HG03378 (cell line): ENCODE data around the gene RFC2.

Source experiments
- ATAC-seq: cut with Tn5 transposase; IDR thresholded peaks from one replicate; pipeline ENCODE4 v1.9.1; 2021; ENCODE audit warnings: mild to moderate bottlenecking, moderate library complexity; ENCODE audit not compliant: unreplicated experiment

The RFC2 gene

DNA sequence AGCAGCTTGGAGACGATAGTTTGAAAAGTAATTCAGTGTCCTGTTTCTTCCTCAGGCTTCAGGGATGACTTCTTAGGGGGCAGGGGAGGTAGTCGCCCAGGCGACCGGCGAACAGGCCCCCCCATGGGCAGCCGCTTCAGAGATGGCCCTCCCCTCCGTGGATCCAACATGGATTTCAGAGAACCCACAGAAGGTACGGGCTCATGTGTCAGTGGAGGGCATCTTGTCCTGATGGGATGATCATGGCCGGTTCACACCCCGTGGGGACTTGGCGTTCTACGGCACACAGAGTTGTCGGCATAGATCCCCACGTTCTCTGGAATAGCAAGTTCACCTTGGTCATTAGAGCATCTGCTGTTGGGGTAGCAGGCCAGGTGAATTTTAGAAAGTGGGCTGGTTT lies 59.5 kb downstream of the RFC2 start:
- ATAC-seq: no peak

DNA sequence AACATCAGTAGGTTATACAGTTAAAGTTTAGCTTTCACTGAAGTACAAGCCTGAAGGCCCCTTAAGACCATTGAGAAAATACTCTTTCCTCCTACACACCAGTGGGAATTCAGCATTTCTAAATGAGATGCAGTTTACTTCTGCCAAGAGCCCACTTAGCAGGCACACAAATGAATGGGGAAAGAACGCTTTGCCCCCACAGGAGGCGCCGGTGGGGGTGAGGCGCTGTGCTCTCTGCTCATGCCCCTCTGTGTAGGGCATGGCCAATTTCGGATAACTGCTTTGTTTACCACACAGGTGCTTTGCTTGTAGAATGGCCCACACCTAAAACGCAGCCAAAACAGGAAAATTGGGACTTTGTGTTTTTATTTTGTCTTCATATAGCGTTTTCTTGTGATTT lies 60.3 kb downstream of the RFC2 start:
- no peak for ATAC-seq

DNA sequence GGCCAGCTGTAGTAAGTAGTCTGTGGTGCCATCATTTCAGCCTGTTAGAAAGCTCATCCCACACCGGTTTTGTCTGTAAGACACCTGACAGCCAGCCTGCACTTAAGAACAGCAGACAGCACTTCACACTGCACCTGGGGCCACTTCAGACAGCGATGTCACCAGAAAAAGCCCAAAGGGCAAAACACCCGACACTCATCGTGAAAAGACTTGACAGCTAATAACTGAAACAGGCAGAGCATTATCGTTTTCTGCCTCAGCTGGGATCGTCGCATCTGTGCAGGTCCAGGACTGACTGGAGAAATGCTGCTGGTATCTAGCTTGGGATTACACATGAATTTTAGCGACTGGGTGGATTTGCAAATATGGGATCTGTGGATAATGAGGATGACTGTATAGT lies 61.1 kb downstream of the RFC2 start:
- no peak for ATAC-seq

DNA sequence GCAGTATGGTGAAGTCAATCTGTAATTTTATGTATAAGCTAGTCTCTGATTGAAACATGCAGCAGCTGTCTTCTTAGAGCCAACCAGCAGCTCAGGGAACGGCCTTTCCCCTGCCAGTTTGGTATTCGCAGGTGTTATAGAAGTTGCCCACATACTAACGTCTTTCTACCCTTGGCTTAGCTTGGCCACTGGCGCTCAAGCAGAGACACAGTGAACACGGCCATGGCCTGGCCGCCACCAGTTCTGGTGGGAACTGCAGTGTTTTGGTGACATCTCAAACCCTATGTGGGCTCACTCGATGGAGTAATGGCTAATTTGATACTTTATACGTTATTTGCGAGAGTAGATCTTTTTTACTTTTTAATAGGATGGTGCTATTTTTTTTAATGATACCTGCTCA lies 63.0 kb downstream of the RFC2 start:
- ATAC-seq: no peak

DNA sequence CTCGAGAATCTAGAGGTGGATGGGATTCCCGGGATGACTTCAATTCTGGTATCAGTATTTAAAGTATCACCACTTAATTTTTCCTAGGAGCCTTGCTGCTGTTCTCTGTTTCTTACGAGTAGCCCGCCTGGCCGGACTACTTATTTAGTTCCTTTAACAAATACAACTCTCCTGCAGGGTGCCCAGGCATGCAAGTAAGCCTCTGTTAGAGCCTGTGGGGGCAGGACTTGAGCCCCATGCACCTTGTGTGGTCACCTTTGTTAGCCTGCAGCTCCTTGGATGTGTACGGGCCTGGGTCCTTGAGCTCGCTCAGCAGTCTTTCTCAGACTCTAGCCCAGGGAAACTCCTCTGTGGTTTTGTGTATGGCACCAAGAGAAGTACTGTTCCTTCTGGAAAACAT lies 63.9 kb downstream of the RFC2 start:
- ATAC-seq: no peak

DNA sequence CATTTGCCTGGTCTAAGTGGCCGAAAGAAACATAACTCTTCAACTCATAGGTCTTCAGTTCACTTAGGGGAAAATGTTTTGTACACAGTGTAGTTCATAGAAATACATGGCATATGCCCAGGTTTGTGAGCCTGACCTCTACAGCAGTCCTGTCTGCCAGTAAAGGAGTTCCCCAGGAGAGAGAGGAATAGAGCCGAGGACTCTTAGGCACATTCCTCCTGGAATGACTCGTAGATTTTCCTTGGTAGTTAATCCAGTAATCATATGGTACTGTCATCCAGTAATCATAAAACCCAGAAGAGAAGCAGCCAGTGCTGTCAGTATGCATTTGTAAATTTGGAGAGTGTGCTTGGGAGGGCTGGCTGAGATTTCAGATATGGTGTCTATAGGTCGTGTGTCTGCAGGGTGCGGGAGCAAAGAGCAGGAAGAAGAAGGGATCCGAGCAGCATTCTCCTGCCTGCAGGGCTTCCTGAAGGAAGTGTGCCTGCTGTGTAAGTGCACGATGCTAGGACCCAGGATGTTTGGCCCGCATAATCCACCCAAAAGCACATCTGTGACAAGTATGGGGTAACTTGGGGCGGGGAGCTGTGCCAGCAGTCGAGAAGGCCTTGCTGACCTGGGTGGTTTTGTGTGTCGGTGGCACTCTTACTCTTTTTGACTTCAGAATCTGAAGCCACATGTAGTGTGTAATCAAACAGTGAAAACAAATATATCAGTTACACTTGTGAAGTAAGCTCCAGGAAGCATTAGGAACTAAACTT lies 66.1 kb downstream of the RFC2 start:
- ATAC-seq: no peak

DNA sequence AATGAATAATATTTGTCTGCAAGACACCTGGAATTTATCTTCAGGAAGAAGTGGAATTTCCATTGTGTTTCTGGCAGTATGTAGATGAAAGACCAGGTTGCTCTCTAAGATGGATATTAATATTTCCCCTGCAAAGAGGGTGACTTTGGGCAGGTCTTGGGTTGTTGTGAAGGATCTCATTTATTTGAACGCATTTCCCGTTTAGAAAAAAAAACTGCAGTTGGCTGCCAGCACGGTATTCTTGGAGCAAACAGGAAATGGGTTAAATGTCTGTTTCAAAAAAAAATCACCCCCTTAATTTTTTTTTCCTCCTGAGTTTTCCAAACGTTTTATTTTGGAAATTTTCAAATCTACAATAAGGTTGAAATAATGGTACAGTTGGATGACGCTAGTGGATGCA lies 68.6 kb downstream of the RFC2 start:
- no peak for ATAC-seq

DNA sequence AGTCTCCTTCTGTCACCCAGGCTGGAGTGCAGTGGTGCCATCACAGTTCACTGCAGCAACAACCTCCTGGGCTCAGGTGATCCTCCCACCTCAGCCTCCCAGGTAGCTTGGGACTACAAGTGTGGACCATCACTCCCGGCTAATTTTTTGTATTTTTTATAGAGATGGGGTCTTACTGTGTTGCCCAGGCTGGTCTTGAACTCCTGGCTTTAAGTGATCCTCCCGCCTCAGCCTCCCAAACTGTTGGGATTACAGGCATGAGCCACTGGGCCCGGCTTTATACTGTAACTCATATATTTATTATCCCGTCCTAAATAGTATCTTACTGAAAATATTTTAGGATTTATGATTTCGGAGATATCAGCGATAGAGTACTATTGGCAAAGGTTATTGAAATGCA lies 69.2 kb downstream of the RFC2 start:
- no peak for ATAC-seq

DNA sequence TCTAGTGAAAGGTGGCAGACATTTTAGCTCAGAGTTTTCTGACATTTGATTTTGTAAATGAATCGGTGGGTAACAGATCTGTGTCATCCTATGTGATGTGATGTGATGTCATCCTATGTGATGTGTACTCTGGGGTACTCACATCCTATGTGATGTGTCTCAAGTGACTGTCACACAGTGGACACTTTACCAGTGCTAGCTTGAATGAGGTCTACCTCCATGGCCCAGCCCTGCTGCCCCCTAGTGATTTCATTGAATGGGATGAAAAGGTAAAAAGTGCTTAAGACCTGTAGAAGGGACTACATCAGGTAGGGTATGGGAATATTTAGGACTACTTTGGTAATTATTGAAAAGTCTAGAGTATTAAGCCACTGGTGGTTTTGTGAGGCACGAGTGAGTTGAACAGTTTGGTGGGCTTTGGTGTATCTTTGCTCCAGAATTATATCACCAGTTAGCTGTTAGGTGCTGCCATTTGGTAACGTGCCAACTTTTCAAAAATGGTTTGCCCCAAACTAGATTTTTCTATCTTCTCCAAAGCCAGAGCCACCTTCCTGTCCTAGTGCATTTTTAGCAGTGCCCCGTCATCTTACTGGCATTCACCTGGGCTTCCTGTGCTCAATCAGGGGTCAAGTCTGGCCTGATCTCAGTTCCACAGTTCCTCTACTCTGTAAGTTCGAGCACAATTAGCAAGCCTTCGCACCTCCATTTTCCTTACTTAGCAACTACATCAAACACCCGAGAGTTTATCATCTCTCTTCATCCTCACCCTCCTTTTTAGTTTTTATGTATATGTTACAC lies 70.3 kb downstream of the RFC2 start:
- ATAC-seq: no peak

DNA sequence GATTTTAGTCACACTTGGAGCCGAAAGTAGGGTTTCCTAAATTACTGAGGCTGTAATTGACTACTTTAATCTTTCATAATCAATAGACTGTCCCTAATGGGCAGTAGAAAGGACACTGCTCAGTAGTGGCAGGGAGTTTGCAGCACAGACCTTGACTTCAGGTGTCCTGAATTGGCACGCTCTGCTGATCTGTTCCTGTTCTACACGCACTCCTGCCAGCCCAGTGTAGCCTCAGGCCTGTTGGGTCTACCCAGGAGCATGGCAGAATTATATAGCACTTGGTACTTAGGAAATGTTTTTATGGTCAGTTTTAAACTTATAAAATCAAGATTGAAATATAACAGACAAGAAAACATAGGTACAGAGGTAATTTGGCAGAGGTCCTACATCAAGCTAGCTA lies 71.1 kb downstream of the RFC2 start:
- no peak for ATAC-seq

DNA sequence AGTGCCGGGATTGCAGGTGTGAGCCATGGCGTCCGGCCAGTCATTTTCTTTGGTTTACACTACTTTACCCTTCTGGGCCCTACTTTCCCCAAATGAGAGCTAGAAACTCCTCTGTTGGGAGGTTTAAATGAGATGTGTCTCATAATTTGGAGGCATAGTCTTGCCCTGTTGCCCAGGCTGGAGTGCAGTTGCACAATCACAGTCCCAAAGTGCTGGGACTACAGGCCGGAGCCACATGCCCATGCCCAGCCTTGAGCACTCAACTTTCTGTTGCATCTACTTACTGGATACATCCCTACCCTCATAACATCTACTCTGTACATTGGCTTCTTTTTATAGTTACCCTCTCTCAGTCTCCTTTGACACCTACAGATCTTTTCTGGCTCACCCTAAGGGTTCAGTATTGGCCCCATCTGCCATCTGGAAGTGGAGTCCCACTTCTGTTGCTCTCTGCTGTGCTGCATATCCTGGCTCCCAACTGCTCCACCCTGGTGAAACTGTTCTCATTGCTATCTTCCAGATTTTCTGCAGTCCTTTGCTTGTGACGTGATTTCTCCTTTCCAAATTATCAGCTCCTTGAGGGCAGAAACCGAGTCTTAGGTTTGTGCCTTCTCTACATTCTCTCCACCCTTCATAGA lies 71.6 kb downstream of the RFC2 start:
- ATAC-seq: no peak

DNA sequence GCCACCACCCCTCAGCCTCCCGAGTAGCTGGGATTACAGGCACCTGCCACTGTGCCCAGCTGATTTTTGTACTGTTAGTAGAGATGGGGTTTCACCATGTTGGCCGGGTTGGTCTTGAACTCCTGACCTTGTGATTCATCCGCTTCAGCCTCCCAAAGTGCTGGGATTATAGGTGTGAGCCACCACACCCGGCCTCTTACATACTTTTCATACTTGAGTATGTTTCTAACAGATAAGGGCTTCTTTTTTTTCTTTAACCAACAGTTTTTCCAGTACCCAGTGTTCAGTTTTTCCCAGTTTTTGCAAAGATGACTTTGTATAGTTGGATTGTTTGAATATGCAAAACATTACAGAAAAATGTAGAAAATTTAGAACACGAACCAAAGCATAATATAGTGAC lies 72.4 kb downstream of the RFC2 start:
- ATAC-seq: no peak
